OCI-LY3 (cell line): ENCODE measurements around the gene EBPL.

ENCODE experiments used
- H2AFZ ChIP-seq: fragments of 200-600, 300-600 bp; shearing (Covaris generic); 2 replicates; pipeline ENCODE4 v1.6.0; 2014; ENCODE audit warnings: antibody characterized with exemption, low read depth, low read length
- H3K27ac ChIP-seq: fragments of 200-600, 300-600 bp; sonication (generic); 2 replicates; pipeline ENCODE4 v1.5.1; 2014; ENCODE audit warnings: mild to moderate bottlenecking, low read length, moderate library complexity, mixed read lengths
- H3K27me3 ChIP-seq: fragments of 200-600, 300-600 bp; sonication (generic); 2 replicates; pipeline ENCODE4 v1.6.1; 2014; ENCODE audit warnings: low read depth, low read length, mixed read lengths
- H3K36me3 ChIP-seq: fragments of 200-600, 300-600 bp; sonication (generic); replicated peaks from 2 replicates; pipeline ENCODE3; 2014; ENCODE audit warnings: low read depth, low read length, mixed read lengths
- H3K4me1 ChIP-seq: fragments of 300-600, 200-600 bp; sonication (generic); 2 replicates; pipeline ENCODE4 v1.6.1; 2014; ENCODE audit warnings: low read length, mixed read lengths
- H3K4me2 ChIP-seq: fragments of 200-600, 300-600 bp; sonication (generic); 2 replicates; pipeline ENCODE4 v1.6.1; 2014; ENCODE audit warnings: low read length, mixed read lengths
- H3K4me3 ChIP-seq: fragments of 300-600, 200-600 bp; sonication (generic); 2 replicates; pipeline ENCODE4 v1.5.1; 2014; ENCODE audit warnings: antibody characterized with exemption, mild to moderate bottlenecking, low read length, moderate library complexity
- H3K79me2 ChIP-seq: fragments of 300-600, 200-600 bp; shearing (Covaris generic); 2 replicates; pipeline ENCODE4 v1.6.1; 2014; ENCODE audit warnings: mild to moderate bottlenecking, low read length, mixed read lengths
- H3K9ac ChIP-seq: fragments of 300-600, 200-600 bp; shearing (Covaris generic); 2 replicates; pipeline ENCODE4 v1.6.0; 2014; ENCODE audit warnings: mild to moderate bottlenecking, low read length, moderate library complexity
- H3K9me3 ChIP-seq: fragments of 200-600, 300-600 bp; shearing (Covaris generic); 2 replicates; pipeline ENCODE4 v1.6.1; 2014; ENCODE audit warnings: low read length, mixed read lengths; ENCODE audit not compliant: insufficient read depth
- H4K20me1 ChIP-seq: fragments of 200-600, 300-600 bp; sonication (generic); 2 replicates; pipeline ENCODE4 v1.6.1; 2016; ENCODE audit warnings: low read length, mixed read lengths; ENCODE audit not compliant: insufficient read depth
- EZH2phosphoT487 ChIP-seq: fragments of 200-600 bp; shearing (Covaris generic); IDR thresholded peaks from 2 replicates; pipeline ENCODE4 v1.6.1; 2018; ENCODE audit warnings: antibody characterized with exemption, mixed run types, low read depth
- TF ChIP-seq, protein P1 (sequence below): fragments of 200-600, 300-600 bp; sonication (generic); IDR thresholded peaks from 2 replicates; pipeline ENCODE4 v1.5.1; 2014; ENCODE audit warnings: antibody characterized with exemption, low read length, low read depth

EBPL gene

GRCh38 chr13:49678191-49678914 is 12.9 kb downstream of the EBPL start:
- no peak overlapping the region for H3K9ac ChIP-seq
- peaks cover 74% of the 10 kb centered on the region for H3K79me2 ChIP-seq
- H3K4me2 ChIP-seq: no peak overlapping the region
- no peak overlapping the region for H3K4me3 ChIP-seq
- no peaks in the 10 kb centered on the region for H3K27me3 ChIP-seq
- no peak overlapping the region for H2AFZ ChIP-seq
- H4K20me1 ChIP-seq: peaks cover 25% of the 10 kb centered on the region
- no peaks in the 10 kb centered on the region for H3K9me3 ChIP-seq
- TF ChIP-seq, protein P1, sequence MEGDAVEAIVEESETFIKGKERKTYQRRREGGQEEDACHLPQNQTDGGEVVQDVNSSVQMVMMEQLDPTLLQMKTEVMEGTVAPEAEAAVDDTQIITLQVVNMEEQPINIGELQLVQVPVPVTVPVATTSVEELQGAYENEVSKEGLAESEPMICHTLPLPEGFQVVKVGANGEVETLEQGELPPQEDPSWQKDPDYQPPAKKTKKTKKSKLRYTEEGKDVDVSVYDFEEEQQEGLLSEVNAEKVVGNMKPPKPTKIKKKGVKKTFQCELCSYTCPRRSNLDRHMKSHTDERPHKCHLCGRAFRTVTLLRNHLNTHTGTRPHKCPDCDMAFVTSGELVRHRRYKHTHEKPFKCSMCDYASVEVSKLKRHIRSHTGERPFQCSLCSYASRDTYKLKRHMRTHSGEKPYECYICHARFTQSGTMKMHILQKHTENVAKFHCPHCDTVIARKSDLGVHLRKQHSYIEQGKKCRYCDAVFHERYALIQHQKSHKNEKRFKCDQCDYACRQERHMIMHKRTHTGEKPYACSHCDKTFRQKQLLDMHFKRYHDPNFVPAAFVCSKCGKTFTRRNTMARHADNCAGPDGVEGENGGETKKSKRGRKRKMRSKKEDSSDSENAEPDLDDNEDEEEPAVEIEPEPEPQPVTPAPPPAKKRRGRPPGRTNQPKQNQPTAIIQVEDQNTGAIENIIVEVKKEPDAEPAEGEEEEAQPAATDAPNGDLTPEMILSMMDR: no peak
- TF ChIP-seq EZH2phosphoT487: no peak
- peaks cover 18% of the 10 kb centered on the region for H3K36me3 ChIP-seq
- peaks cover 4% of the 10 kb centered on the region for H3K4me1 ChIP-seq
- no peak overlapping the region for H3K27ac ChIP-seq

GRCh38 chr13:49676581-49677298 is 14.5 kb downstream of the EBPL start:
- Histone ChIP-seq H3K79me2 (peaks cover 58% of the 10 kb centered on the region), H3K4me2 (no peak overlapping the region), H3K9me3 (no peaks in the 10 kb centered on the region), H4K20me1 (peaks cover 18% of the 10 kb centered on the region; the same call in 1 of the 2 replicates), H2AFZ (no peak overlapping the region), H3K27ac (no peak overlapping the region), H3K4me3 (no peak overlapping the region), H3K27me3 (no peaks in the 10 kb centered on the region), H3K36me3 (peaks cover 15% of the 10 kb centered on the region), H3K4me1 (peaks cover 3% of the 10 kb centered on the region; the same call in 1 of the 2 replicates), H3K9ac (no peak overlapping the region)
- no peak for TF ChIP-seq EZH2phosphoT487
- TF ChIP-seq, protein P1: no peak

DNA sequence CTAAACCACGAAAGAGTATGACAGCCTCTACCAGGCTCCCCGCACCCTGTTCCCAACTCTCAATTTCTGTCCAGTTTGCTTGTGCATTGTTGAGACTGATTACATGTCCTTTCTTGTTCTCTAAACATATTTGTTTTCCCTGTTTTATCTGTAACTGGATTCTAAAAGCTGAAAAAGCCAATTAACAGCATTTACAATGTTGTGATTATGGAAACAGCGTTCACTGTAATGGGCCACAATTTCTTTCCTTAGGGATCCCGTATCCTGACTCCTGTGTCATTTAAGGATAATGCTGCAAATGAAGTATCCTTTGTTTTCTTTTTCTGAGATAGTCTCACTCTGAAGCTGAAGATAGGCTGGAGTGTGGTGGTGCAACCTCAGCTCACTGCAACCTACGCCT is 20.5 kb downstream of the EBPL start:
- H3K4me1 ChIP-seq: 0 out of 2 replicates have a peak, but pooled peaks cover 1% of the 10 kb centered on the region
- H3K27ac ChIP-seq: no peak overlapping the region
- no peak overlapping the region for H2AFZ ChIP-seq
- H3K9ac ChIP-seq: no peak overlapping the region
- peaks cover 17% of the 10 kb centered on the region for H3K79me2 ChIP-seq
- TF ChIP-seq, protein P1: no peak
- no peak for TF ChIP-seq EZH2phosphoT487
- no peaks in the 10 kb centered on the region for H3K27me3 ChIP-seq
- H3K4me3 ChIP-seq: no peak overlapping the region
- no peak overlapping the region for H3K4me2 ChIP-seq
- H3K9me3 ChIP-seq: no peaks in the 10 kb centered on the region
- H4K20me1 ChIP-seq: peaks cover 12% of the 10 kb centered on the region; the same call in 1 of the 2 replicates
- H3K36me3 ChIP-seq: peaks cover 26% of the 10 kb centered on the region

GRCh38 chr13:49669735-49670309 is 21.5 kb downstream of the EBPL start:
- no peak overlapping the region for H3K4me3 ChIP-seq
- peaks cover 4% of the 10 kb centered on the region; the same call in 1 of the 2 replicates for H4K20me1 ChIP-seq
- TF ChIP-seq, protein P1: peak; percentile 58
- no peak for TF ChIP-seq EZH2phosphoT487
- no peak overlapping the region for H3K27ac ChIP-seq
- H3K36me3 ChIP-seq: peaks cover 16% of the 10 kb centered on the region
- H3K4me1 ChIP-seq: no peaks in the 10 kb centered on the region
- H3K9ac ChIP-seq: no peak overlapping the region
- H3K4me2 ChIP-seq: no peak overlapping the region
- H2AFZ ChIP-seq: no peak overlapping the region
- H3K27me3 ChIP-seq: no peaks in the 10 kb centered on the region
- H3K79me2 ChIP-seq: peaks cover 7% of the 10 kb centered on the region
- H3K9me3 ChIP-seq: no peaks in the 10 kb centered on the region
